Breast epithelium (tissue), 3 donors: ENCODE measurements around the gene HIVEP2.

ENCODE experiments used
- POLR2A ChIP-seq: fragments of 450-650 bp; IDR thresholded peaks from one replicate; pipeline ENCODE4 v1.6.1; 2016; ENCODE audit warnings: antibody characterized with exemption, mild to moderate bottlenecking, moderate library complexity
- POLR2AphosphoS5 ChIP-seq, 3 donors: sonication (generic); formaldehyde crosslinking; IDR thresholded peaks; one replicate each; pipeline ENCODE4 v1.6.1; 2017; ENCODE audit warnings: antibody characterized with exemption in 3 of 3

- no peak for TF ChIP-seq POLR2AphosphoS5 (IDR thresholded peaks at IDR 0.05)
- TF ChIP-seq POLR2A, result no peak
These were observed 219.8 kb downstream of the HIVEP2 start for GRCh38 chr6:142725024-142725770.
